SH-SY5Y (cell line): ENCODE measurements around the gene PCDH10.

Source experiments
- GATA2 ChIP-seq: IDR thresholded peaks from 2 replicates; pipeline ENCODE4 v1.6.1; 2011; ENCODE audit warnings: mild to moderate bottlenecking, low read depth, low read length
- GATA3 ChIP-seq: IDR thresholded peaks from 2 replicates; pipeline ENCODE4 v1.6.1; 2011; ENCODE audit warnings: low read depth, mild to moderate bottlenecking, low read length, moderate library complexity

GRCh38 chr4:133186845-133187244, 37.8 kb downstream of the PCDH10 start:
- no peak for TF ChIP-seq GATA2
- TF ChIP-seq GATA3, result no peak
